Body of pancreas (tissue), 4 donors: Measurements from ENCODE around the gene TPRX2. TPM values are rescaled to one million over a fixed set of nuclear protein-coding genes. Genes with fewer than 3 reads are reported as not detected.

ENCODE experiments used
- ATAC-seq: fragments of 150-250 bp; one replicate; pipeline ENCODE4 v1.9.1; 2016
- DNase-seq, 4 donors: peaks; one replicate each; pipeline ENCODE4 v3.0.0-alpha.2; 2019
- H3K27ac ChIP-seq, 4 donors: fragments of 200-600 bp; sonication (generic); 1 replicate in 3 of 4; 2 replicates in 1 of 4; pipeline versions ENCODE4 v1.5.1 to v1.6.1; 2016 to 2019; ENCODE audit warnings: mild to moderate bottlenecking in 1 of 4, mixed read lengths in 1 of 4, moderate library complexity in 1 of 4
- H3K27me3 ChIP-seq, 2 donors: fragments of 200-600 bp; sonication (generic); one replicate each; pipeline ENCODE4 v1.6.0; 2016; ENCODE audit warnings: mild to moderate bottlenecking in 1 of 2
- H3K36me3 ChIP-seq, 2 donors: fragments of 200-600 bp; sonication (generic); replicated peaks in 1 of 2; 2 replicates each; pipeline ENCODE4 v1.5.1; 2016; ENCODE audit warnings: low read depth in 2 of 2; ENCODE audit not compliant: insufficient read depth in 1 of 2
- H3K4me1 ChIP-seq: fragments of 200-600 bp; sonication (generic); one replicate; pipeline ENCODE4 v1.6.0; 2016
- H3K4me3 ChIP-seq, 2 donors: fragments of 200-600 bp; sonication (generic); 1 replicate in 1 of 2; 2 replicates in 1 of 2; pipeline ENCODE4 v1.5.1; 2016 to 2019
- H3K9me3 ChIP-seq, 3 donors: fragments of 200-600 bp; sonication (generic); 1 replicate in 2 of 3; 2 replicates in 1 of 3; pipeline ENCODE4 v1.5.1; 2016
- POLR2A ChIP-seq, 3 donors: fragments of 450-650 bp; IDR thresholded peaks; one replicate each; pipeline ENCODE4 v1.6.1; 2016; ENCODE audit warnings: antibody characterized with exemption in 3 of 3, mild to moderate bottlenecking in 2 of 3
- WGBS, 2 donors: methylation state at CpG; one replicate each; pipeline ENCODE4 v1.1.5; 2017; 5-methylcytosine and 5-hydroxymethylcytosine counted together
- intact Hi-C: fragments of 100-400 bp; cut with DNase I; formaldehyde crosslinking; loops from one replicate; pipeline ENCODE4 v1.15.1; 2023
- total RNA-seq, 2 donors: library from RNA; depleted of rRNA; stranded (reverse); fragments of >200 nt; gene quantifications; one replicate each; pipeline ENCODE4 v1.1.0, GENCODE V29; 2016
- TF ChIP-seq, protein P1 (sequence below), 7 experiments: fragments of 450-650 bp in 4 of 7; fragments of 200-600 bp in 3 of 7; sonication (generic) in 3 of 7; IDR thresholded peaks; one replicate each; pipeline ENCODE4 v1.5.1; 2016 to 2019; ENCODE audit warnings: antibody characterized with exemption in 7 of 7

TPRX2 gene
- total RNA-seq, 2 donors from 2014 or later, result not detected

DNA sequence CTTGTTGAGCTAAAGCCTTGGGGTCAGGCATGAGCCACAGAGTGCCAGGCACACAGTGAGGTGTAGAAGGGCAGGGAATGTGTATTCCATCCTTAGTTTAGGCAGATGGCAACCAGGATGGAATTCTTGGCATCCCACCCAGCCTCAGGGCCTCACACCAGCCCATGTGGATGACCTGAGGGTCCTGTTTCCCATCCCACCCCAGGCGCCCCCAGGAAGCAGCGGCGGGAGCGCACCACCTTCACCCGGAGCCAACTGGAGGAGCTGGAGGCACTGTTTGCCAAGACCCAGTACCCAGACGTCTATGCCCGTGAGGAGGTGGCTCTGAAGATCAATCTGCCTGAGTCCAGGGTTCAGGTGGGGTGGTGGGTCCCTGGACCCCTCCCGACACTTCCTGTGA lies 23.0 kb upstream of the TPRX2 start:
- H3K27me3 ChIP-seq, result no peaks in the 10 kb centered on the region
- no peaks in the 10 kb centered on the region for H3K36me3 ChIP-seq
- TF ChIP-seq, protein P1, sequence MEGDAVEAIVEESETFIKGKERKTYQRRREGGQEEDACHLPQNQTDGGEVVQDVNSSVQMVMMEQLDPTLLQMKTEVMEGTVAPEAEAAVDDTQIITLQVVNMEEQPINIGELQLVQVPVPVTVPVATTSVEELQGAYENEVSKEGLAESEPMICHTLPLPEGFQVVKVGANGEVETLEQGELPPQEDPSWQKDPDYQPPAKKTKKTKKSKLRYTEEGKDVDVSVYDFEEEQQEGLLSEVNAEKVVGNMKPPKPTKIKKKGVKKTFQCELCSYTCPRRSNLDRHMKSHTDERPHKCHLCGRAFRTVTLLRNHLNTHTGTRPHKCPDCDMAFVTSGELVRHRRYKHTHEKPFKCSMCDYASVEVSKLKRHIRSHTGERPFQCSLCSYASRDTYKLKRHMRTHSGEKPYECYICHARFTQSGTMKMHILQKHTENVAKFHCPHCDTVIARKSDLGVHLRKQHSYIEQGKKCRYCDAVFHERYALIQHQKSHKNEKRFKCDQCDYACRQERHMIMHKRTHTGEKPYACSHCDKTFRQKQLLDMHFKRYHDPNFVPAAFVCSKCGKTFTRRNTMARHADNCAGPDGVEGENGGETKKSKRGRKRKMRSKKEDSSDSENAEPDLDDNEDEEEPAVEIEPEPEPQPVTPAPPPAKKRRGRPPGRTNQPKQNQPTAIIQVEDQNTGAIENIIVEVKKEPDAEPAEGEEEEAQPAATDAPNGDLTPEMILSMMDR (IDR thresholded peaks at IDR 0.05), result no peak
- no peak for TF ChIP-seq POLR2A (IDR thresholded peaks at IDR 0.05)
- H3K27ac ChIP-seq, result no peak overlapping the region
- no peaks in the 10 kb centered on the region for H3K4me1 ChIP-seq
- no peak overlapping the region for H3K4me3 ChIP-seq
- no peaks in the 10 kb centered on the region for H3K9me3 ChIP-seq
- ATAC-seq, result no peak
- intact Hi-C loops, result no loop called here
- 52 to 72% methylated on average over 3 to 8 of the region's 8 CpGs for WGBS, 2 donors
- DNase-seq, result no peak

DNA sequence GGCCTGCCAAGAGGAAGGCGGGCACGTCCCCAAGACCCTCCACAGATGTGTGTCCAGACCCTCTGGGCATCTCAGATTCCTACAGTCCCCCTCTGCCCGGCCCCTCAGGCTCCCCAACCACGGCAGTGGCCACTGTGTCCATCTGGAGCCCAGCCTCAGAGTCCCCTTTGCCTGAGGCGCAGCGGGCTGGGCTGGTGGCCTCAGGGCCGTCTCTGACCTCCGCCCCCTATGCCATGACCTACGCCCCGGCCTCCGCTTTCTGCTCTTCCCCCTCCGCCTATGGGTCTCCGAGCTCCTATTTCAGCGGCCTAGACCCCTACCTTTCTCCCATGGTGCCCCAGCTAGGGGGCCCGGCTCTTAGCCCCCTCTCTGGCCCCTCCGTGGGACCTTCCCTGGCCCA lies 19.6 kb upstream of the TPRX2 start:
- Histone ChIP-seq H3K36me3 (no peaks in the 10 kb centered on the region), H3K27me3 (no peaks in the 10 kb centered on the region), H3K27ac (no peak overlapping the region), H3K4me3 (no peak overlapping the region), H3K4me1 (no peaks in the 10 kb centered on the region), H3K9me3 (no peaks in the 10 kb centered on the region)
- DNase-seq, result no peak
- TF ChIP-seq POLR2A (IDR thresholded peaks at IDR 0.05), result no peak
- 70 to 74% methylated on average over 16 of the region's 16 CpGs for WGBS, 2 donors
- ATAC-seq, result no peak
- intact Hi-C loops, result no loop called here

DNA sequence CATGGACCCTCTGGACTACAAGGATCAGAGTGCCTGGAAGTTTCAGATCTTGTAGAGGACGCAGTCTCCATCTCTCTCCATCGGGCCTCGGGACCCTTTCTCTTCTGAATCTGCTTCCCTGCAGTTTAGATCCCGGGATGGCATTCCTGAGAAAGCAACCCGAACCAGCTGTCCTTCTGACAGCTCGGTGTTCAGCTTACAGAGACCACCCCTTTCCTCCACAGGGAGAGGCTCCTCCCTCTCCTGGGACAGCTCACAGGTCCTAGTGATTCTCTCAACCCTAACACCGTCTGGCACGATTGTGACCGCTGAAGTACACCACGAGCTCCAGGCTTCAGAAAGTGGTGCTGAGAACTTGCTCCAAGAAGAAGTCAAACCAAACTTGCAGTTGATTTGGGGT lies 19.1 kb upstream of the TPRX2 start:
- 15 to 18% methylated on average over 10 of the region's 10 CpGs for WGBS, 2 donors

DNA sequence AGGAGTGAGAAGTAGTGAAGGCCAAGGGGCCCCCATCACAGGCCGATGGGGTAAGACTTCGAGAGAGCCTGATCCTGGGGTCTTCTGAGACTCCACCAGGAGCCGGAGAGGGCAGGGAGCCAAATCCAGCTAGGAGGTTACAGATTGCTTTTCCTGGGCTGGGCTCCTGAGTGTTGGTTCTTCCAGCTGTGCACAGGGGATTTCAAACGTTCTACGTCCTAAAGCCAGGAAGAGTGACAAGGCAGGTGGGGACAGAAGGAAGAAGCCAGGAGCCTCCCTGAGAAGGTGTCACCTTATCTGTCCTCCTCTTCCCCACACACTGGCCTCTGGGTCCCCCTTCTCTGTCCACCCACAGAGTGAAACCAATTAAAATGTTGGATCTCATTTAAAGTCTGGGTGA lies 16.1 kb upstream of the TPRX2 start:
- Histone ChIP-seq H3K36me3 (no peaks in the 10 kb centered on the region), H3K4me3 (no peak overlapping the region), H3K4me1 (no peaks in the 10 kb centered on the region), H3K27ac (no peak overlapping the region), H3K9me3 (no peaks in the 10 kb centered on the region), H3K27me3 (no peaks in the 10 kb centered on the region)
- WGBS, 2 donors, result 30 to 48% methylated on average over 5 of the region's 5 CpGs
- DNase-seq (no peak), ATAC-seq (no peak)
- intact Hi-C loops, result no loop called here
- TF ChIP-seq POLR2A (IDR thresholded peaks at IDR 0.05), result no peak
- TF ChIP-seq, protein P1 (IDR thresholded peaks at IDR 0.05), result no peak

More for the DNA sequence above, 19.1 kb upstream of the TPRX2 start:
- TF ChIP-seq, protein P1 (IDR thresholded peaks at IDR 0.05), result no peak
- TF ChIP-seq POLR2A (IDR thresholded peaks at IDR 0.05), result no peak
- H3K36me3 ChIP-seq, result no peaks in the 10 kb centered on the region
- no peak overlapping the region for H3K27ac ChIP-seq
- no peaks in the 10 kb centered on the region for H3K4me1 ChIP-seq
- DNase-seq, result no peak
- no peaks in the 10 kb centered on the region for H3K9me3 ChIP-seq
- H3K4me3 ChIP-seq, result no peak overlapping the region
- no peak for ATAC-seq
- H3K27me3 ChIP-seq, result no peaks in the 10 kb centered on the region
- intact Hi-C loops, result no loop called here

DNA sequence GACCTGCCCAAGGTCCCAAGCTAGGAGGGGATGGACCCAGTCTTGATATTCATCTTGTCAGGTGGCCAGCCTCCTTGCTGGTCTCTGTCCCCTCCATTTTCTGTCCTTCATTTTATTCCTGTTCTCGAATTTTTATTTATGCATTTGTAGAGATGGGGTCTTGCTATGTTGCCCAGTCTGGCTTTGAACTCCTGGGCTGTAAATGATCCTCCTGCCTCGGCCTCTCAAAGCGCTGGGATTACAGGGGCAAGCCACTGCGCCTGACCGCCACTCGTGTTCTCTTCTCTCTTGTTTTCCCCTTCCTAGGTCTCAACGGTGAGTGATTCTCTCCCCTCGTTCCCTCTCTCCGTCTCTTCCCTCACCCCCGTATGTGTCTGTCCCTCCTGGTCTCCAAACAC lies 10.6 kb upstream of the TPRX2 start:
- no peak overlapping the region for H3K27ac ChIP-seq
- TF ChIP-seq, protein P1 (IDR thresholded peaks at IDR 0.05), result no peak
- TF ChIP-seq POLR2A (IDR thresholded peaks at IDR 0.05), result no peak
- H3K4me1 ChIP-seq, result peaks cover 5% of the 10 kb centered on the region
- no peak for ATAC-seq
- H3K9me3 ChIP-seq, result no peaks in the 10 kb centered on the region
- peaks cover 0 to 5% of the 10 kb centered on the region in 2 donors for H3K27me3 ChIP-seq
- intact Hi-C loops, result no loop called here
- WGBS, 2 donors, result 44 to 48% methylated on average over 10 of the region's 10 CpGs
- H3K4me3 ChIP-seq, result no peak overlapping the region
- DNase-seq, result no peak
- H3K36me3 ChIP-seq, result no peaks in the 10 kb centered on the region
